Right forelimb (tissue), 1 donor: Measurements from ENCODE around the gene IGFALS.

Experiments
- DNase-seq: peaks from one replicate; pipeline ENCODE4 v3.0.0-alpha.2; 2018

The IGFALS gene

DNA sequence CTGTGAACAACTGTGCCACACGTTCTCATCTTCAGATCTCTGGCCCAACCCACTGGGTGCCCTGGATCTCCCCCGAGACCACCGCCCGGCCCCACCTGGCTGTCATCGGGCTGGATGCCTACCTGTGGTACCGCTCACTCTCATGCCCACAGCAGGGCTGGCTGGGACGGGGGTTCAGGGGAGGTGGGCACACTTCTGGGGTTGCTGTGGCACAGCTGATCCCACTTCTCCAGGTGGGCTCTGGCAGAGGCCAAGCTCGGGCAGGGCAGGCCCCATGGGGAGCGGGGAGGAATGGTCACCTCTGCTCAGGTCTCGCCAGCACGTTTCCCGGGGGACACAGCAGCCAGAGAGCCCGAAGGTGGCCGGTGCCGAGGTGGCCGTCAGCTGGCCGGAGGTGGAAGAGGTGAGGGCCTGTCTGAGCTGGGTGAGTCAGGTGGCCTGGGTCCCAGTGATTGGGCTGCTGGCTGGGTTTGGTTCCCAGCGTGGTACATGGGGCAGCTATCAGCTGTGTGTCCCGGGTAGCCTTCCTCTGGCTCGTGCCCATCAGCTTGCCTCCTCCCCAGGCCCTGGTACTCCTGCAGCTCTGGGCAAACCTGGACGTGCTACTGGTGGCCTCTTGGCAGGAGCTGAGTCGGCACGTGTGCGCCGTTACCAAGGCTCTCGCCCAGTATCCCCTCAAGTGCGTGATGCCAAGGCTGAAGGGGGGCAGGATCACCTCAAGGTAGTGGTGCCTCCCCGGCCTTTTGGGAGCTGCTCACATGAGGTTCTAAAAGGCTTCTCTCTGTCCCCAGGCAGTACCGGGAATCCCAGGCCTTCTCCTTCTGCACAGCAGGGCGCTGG is 18.3 kb downstream of the IGFALS start:
- DNase-seq, result peak; percentile 43

DNA sequence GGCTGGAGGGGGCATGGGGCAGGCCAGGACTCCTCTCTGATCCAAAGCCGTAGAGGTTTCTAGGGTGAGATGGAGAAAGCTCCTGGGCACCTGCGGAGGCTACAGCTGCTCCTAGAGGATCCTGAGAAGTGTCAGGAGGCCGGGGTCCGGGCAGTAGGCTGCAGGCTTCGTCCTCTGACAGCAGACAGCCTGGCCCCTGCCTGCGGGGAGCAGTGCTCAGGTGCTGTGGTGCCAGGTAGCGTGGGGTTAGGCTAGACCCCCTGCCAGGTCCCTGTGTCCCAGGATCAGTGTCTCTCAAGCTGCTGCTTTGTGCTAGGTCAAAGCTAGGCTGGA is 19.1 kb downstream of the IGFALS start:
- DNase-seq, result no peak

DNA sequence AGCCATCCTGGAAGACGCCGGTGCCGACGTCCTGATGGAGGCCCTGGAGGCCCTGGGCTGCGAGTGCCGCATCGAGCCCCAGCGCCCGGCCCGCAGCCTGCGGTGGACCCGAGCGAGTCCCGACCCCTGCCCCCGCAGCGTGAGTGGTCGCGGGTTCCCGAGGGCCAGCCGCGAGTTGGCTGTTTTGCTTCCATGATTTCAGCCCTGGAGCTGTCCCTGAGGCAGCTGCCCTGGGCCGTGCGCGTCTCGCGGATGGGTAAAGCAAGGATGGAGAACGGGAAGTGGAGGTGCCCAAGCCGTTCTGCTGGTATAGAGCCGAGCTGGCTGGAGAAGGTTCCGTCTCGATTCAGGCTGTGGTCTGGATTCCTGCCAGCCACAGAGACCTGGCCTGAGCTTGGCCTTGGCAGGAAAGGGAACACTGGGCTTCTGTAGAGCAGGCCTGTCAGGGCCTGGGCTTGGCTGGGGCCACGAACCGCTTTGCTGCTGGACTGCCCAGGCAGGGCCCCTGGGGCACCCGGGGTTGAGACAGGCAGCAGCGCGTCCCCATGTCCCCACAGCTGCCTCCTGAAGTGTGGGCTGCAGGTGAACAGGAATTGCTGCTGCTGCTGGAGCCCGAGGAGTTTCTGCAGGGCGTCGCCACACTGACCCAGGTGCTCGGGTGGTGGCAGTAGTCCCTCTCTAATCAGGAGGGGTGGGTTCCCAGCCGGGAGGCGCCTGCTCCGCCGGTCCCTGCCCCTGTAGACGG is 19.6 kb downstream of the IGFALS start:
- DNase-seq, result no peak

DNA sequence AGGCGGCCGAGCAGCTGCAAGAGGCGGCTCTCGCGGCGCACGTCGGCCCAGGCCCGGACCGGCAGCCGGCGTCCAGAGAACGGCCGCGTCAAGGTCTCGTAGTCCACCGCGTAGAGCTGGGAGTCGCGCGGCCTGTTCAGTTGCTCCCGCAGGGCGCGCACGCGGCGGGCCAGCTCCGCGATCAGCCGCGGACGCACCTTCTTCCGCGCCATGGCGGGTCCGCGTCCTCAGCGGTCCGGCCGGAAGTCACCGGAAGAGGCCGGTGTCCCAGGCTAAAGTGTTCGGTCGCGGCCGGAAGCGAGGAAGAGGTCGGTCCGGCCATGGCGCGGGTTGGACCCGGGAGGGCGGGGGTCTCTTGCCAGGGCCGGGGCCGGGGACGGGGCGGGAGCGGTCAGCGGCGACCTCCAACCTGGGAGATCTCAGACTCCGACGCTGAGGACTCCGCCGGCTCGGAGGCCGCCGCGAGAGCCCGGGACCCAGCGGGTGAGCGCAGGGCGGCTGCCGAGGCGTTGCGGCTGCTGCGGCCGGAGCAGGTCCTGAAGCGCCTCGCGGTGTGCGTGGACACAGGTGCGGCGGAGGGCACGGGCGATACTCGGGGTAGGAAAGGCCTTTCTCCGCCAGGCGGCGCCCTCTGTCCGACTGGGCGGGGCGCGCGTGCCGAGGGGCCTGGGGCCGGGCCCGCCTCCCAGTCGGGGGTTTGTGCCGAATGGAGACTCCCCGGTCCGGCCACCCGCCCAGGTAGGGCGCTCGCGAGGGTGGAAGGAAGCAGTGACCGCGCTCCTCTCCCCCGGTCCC is 20.4 kb downstream of the IGFALS start, which contains the start of gene MRPS34:
MRPS34 (minus strand) TSS at position 227 of the 795 bp plus-strand sequence; CDS start at position 212, 15 bp downstream.
- DNase-seq, result peak; percentile 90

DNA sequence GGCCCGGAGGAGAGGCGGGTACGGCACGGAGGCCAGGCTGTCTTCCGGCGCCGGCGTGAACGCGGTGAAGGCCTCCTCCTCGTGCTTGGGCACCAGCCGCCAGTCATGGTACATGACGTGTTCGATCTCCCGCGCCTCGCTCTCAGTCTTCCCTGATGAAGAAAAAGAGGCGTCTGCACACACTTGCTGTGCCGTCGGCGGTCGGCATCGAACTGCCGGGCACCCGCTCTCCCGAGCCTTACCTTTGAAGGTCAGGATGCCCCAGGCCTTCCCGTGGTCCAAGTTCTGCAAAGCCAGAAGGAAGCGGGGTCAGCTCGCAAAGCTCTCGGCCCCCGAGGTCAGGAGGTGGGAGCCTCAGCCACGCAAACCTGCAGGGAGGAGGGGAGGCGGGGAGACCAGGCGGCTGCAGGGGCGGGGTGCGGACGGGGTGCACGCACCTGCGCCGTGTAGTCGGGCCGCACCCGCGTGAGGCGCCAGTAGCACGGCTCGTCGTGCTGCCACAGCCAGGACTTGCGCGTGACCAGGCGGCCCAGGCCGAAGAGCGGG is 21.1 kb downstream of the IGFALS start, which contains the start of gene EME2:
EME2 (plus strand) TSS at position 449 of the 546 bp plus-strand sequence. CDS start 418 bp downstream, outside the sequence.
- DNase-seq, result no peak

DNA sequence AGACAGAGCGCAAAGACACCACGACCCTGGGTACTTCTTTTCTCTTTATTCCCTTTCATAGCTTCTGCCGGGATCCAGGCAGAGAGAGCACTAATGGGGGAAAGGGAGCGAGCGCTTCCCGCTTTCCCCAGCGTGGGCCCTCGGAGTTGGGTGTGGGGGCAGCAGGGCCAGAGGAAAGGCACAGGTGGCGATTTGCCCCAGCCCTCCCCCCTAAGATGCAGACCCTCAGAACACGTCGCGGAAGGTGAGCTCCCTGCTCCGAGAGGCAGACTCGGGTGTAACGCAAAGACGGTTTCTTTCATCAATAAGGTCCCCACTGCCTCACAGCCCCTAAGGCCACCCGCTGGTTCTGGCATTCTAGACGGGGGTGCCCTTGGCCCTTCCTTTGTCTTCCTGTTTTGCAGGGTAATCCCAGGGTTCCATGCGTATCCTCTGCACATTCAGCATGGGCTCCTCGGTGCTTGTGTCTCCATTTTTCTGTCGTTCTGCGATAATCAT is 21.6 kb downstream of the IGFALS start:
- peak; percentile 45 for DNase-seq

DNA sequence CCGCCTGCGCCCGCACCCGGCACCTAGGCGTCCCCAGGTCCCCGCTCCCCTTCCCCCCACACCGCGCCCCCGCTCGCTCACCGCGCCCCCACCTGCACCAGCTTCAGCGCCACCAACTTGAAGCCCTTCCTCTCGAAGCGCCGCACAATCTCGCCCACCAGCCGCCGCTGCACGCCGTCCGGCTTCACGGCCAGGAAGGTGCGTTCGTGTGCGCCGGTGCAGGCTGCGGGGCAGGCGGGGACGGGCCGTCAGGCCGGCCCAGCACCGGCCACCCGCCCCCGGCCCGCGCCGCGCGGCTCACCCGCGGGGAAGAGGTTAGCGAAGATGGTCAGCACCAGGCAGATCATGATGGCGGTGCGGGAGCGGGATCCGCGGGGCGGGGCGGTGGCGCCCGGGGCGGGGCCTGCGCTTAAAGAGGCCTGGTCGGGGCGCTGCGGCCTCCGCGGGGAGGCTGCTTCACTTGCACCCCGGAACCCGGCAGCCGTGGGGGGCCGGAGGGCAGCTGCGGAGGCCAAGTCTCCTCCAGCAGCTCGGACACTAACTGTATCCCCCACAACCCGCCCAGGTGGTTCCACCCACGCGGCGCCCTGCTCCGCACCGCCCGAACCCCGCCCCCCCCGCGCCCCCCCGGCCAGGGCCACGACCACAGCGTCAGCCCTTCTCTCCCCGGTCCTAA is 22.2 kb downstream of the IGFALS start, which contains the start of gene NME3:
NME3 (minus strand) TSS at position 356 of the 676 bp plus-strand sequence; CDS start at position 347, 9 bp downstream.
- peak; percentile 87 for DNase-seq

DNA sequence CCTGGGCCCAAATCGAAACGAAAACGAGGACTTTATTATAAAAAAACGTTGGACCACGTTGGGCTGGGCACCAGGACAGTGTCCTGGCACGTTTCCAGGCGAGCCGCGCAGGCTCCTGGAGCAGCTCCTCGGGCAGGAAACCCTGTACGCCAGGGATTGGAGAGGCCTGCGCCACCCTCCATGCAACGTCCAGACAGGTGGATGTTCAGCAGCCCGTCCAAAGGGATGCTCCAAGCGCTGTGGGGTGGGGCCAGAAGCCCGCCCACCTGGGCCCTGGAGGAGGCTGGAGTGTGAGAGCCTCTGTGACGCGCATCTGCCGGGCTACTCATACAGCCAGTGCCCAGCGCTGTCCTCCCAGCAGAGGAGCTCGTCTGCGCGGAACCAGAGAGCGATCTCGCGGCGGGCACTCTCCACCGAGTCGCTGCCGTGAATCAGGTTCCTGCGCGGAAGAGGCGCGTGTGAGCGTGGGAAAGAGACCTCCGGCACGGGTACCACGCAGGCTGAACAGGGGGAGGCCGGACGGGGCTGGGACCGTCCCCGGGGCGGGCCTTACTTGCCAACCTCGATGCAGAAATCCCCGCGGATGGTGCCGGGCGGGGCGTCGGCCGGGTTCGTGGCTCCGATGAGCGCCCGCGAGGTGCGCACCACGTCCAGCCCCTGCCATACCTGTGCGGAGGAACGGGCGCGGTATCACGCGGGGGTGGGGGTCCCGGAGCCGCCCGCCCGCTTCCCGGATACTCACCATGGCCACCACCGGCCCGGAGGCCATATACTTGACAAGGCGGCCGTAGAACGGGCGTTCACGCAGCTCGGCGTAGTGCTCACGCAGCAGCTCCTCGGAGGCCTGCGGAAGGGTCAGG is 22.9 kb downstream of the IGFALS start:
- peak; percentile 60 for DNase-seq

DNA sequence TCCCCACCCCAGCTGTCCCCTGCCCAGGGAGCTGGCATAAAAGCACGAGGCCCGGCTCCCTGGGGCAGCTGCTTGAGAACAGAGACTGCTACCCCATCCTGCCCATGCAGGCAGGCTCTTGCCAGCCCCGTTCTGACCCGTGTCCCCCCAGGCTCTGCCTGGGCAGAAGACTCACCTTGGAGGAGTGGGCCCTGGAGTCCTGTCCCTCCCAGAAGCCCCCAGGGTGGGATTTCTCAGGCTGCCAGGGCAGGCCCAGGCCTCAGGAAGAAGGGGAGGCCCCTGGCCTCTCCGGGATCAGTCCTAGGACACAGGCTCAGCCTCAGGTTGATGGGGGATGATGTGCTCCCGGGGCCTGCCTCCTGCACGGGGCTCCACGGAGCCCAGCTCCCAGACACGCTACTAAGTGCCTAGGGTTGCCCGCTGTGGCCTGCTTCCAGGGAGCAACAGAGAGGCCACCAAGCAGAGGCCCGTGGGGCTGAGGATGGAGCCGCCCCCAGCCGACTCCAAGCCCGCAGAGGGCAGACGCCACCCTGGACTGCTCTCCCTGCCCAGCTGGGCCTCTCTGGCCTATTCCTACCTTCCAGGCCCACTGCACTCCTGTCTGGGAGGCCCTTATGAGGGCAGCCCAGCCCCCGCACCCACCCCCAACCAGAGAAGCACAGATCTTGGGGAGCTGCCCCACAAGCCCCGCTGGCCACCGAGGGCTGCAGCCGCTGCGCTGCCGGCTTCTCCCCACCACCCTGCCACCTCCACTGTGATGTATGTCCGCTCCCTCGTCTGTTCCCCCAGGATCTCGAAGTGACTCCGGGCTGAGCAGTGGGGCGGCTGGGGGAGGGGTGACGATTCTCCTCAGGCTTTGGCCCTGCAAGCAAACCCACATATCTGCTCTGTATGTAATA is 23.9 kb downstream of the IGFALS start:
- peak; percentile 46 for DNase-seq

DNA sequence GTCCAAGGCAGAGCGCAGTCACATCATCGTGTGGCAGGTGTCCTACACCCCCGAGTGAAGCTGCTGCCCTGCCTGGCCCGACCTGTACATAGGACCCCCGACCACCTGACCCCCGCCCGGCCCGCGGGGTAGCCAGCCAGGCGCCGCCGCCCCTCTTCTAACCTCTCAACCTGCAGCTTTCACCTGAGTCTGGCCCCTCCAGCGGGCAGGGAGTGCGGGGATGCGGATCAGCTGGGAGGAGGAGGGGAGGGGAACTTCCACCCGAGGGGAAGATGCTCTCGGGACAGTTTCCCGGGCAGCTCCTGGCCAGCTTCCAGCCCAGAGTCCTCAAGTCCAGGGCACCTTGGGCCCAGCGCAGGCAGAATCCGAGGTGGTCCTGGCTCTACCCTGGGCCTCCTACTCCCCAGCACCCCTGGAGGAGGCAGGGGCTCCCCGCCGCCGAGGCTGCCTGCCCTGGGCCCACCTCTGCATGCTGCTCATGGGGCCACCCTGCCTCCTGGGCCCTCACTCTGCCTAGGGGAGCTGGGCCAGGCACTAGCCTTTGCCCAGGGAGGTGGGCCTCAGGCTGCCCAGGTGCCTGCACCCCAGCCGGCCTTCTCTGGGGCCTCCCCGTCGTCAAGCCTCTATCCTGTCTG is 24.6 kb downstream of the IGFALS start:
- peak; percentile 45 for DNase-seq

DNA sequence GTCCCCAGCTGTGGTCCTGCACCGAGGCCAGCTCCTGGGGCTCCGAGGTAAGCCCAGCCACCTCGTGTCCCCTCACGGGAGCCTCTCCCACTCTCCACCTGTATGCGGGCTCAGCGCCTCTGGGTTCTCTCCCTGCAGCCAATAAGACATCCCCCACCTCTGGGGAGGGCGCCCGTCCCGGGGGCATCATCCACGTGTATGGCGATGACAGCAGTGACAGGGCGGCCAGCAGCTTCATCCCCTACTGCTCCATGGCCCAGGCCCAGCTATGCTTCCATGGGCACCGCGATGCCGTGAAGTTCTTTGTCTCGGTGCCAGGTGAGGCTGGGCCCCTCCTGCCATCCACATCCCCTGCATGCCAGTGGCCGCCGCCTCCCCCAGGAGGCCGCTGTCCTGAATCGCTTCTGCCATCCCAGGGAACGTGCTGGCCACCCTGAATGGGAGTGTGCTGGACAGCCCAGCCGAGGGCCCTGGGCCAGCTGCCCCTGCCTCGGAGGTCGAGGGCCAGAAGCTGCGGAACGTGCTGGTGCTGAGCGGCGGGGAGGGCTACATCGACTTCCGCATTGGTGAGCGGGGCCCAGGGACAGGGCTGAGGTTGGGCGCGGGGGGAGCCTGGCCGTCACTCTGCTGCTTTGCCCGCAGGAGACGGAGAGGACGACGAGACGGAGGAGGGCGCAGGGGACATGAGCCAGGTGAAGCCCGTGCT is 25.3 kb downstream of the IGFALS start:
- DNase-seq, result no peak

DNA sequence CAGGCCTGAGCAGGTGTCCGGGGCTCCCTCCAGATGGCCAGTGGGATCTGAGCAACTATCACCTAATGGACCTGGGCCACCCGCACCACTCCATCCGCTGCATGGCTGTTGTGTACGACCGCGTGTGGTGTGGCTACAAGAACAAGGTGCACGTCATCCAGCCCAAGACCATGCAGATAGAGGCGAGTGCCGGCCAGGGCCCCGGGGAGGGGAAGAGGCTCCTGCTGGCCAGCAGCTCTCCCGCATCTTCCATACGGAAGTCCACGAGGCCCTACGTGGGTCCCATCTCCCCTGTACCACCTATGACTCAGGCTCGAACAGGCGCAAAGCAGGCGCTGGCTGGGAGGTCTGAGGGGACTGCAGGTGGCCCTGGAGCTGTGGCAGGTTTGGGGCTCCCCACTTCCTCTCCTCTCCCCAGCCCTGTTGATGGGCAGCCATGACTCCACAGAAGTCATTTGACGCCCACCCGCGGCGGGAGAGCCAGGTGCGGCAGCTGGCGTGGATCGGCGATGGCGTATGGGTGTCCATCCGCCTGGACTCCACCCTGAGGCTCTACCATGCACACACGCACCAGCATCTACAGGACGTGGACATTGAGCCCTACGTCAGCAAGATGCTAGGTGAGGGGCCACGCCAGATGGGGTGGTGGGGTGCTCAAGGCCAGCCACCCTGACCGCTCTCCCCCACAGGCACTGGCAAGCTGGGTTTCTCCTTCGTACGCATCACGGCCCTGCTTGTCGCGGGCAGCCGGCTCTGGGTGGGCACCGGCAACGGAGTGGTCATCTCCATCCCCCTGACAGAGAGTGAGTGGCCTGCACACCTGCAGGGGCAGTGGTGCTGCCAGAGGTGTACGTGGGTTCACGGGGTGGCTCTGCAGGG is 26.1 kb downstream of the IGFALS start:
- no peak for DNase-seq

DNA sequence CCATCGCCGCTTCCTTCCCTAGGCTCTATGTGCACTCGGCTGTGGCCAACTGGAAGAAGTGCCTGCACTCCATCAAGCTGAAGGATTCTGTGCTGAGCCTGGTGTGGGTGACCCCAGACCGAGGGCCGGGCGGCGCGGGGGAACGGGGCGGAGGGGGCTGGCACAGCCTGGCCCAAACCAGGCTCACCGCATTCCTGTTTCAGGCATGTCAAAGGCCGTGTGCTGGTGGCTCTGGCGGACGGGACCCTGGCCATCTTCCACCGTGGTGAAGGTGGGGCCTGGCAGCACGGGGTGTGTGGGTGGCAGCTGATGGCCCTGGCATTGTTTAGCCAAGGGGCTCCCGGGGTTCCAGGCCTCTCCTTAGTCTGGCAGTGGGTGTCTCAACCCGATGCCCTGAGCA is 26.8 kb downstream of the IGFALS start:
- no peak for DNase-seq

DNA sequence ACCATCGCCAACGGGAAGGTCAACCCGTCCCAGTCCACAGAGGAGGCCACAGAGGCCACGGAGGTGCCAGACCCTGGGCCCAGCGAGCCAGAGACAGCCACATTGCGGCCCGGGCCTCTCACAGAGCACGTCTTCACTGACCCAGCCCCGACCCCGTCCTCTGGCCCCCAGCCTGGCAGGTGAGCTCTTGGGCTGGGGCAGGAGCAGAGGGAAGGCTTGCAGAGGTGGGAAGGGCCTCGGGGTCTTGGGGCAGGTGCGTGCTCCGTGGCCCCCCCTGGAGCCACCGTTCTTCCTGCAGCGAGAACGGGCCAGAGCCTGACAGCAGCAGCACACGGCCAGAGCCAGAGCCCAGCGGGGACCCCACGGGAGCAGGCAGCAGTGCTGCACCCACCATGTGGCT is 27.3 kb downstream of the IGFALS start:
- no peak for DNase-seq

DNA sequence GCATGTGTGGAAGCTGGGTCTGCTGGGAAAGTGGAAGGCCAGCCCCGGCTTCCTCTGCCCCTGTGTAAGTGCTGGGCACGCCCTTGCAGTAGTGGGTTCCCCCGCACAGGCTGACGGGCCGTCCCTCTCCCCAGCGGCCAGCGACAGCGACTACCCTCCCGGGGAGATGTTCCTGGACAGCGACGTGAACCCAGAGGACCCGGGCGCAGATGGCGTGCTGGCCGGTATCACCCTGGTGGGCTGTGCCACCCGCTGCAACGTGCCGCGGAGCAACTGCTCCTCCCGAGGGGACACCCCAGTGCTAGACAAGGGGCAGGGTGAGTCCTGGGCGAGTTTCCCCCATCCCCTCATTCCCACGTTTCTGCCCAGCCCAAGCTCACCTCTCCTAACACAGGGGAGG is 27.7 kb downstream of the IGFALS start:
- no peak for DNase-seq

DNA sequence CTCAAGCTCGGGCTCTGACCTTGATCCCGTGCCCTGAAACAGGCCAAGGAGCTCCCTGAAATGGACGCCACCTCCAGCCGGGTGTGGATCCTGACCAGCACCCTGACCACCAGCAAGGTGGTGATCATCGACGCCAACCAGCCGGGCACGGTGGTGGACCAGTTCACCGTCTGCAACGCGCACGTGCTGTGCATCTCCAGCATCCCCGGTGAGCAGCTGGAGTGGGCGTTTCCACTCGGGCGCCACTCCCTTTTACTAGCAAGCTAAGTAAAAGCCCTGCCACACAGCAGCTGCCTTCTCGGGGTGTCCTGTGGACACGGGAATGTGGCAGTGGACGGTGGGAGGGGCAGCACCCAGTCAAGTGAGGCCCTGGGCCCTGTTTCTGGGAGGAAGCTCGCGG is 28.5 kb downstream of the IGFALS start:
- no peak for DNase-seq
